ENCODE data around the gene ZBP1. TPM values are rescaled to one million over a fixed set of nuclear protein-coding genes. Genes with fewer than 3 reads are reported as not detected.
"Not testable (repeated sequence)": the region's sequence is repeated elsewhere in the genome, so short reads cannot be mapped to it uniquely, and the experiment has no call there.

ZBP1 gene
- total RNA-seq, 4 donors from 2014 or later, result 0.08 to 1.7 (median 0.23) TPM

- Histone ChIP-seq H3K36me3 (no peaks in the 10 kb centered on the region), H3K9me3 (no peaks in the 10 kb centered on the region), H3K27ac (no peak overlapping the region), H3K4me3 (no peak overlapping the region), H3K27me3 (peaks cover 0 to 18% (median 0%) of the 10 kb centered on the region in 4 donors), H3K4me1 (no peaks in the 10 kb centered on the region)
- intact Hi-C loops (cut with DNase I), result no loop called here
- 73% methylated on average over 7 of the region's 7 CpGs for WGBS, 2 donors
- no peak for DNase-seq
- TF ChIP-seq POLR2A (IDR thresholded peaks at IDR 0.05) (no peak), CTCF (IDR thresholded peaks at IDR 0.05) (no peak)
Measured at GRCh38 chr20:57638173-57638894, 18.1 kb upstream of the ZBP1 start.

GRCh38 chr20:57633945-57634491 lies 13.8 kb upstream of the ZBP1 start:
- DNase-seq, result no peak
- intact Hi-C loops (cut with DNase I), result no loop called here
- WGBS, 2 donors, result 76 to 95% methylated on average over 2 of the region's 2 CpGs
- Histone ChIP-seq H3K27me3 (peaks cover 0 to 25% (median 0%) of the 10 kb centered on the region in 4 donors), H3K27ac (no peak overlapping the region), H3K9me3 (no peaks in the 10 kb centered on the region), H3K4me3 (no peak overlapping the region), H3K36me3 (no peaks in the 10 kb centered on the region), H3K4me1 (peaks cover 0 to under 1% (median 0%) of the 10 kb centered on the region in 3 donors)
- no peak for TF ChIP-seq POLR2A (IDR thresholded peaks at IDR 0.05)
- TF ChIP-seq CTCF (IDR thresholded peaks at IDR 0.05), result no peak

DNA sequence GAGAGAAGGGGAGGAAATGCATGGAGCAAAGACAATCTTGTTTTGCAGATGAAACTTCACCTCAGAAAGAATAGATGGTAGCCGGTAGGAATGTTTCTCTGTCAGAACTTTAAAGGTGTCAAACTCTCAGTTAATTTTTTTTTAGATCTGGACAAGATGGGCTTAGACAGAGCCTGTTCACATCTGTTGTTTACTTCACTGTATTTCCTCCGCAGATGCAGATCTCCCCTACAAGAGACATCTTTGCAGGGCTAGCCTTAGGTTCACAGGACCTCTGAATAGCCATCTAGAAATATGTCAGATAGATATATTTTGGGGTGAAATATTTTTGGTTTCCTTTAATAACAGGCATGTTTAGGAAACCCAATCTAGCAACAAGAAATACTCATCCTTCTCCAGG lies 12.1 kb upstream of the ZBP1 start:
- H3K4me3 ChIP-seq, result no peak overlapping the region
- DNase-seq, result no peak
- TF ChIP-seq POLR2A (IDR thresholded peaks at IDR 0.05) (no peak), CTCF (IDR thresholded peaks at IDR 0.05) (no peak)
- WGBS, 2 donors, result 73 to 83% methylated on average over 2 of the region's 2 CpGs
- intact Hi-C loops (cut with DNase I), result no loop called here
- H3K27ac ChIP-seq, result no peak overlapping the region
- H3K36me3 ChIP-seq, result no peaks in the 10 kb centered on the region
- H3K9me3 ChIP-seq, result no peaks in the 10 kb centered on the region
- H3K4me1 ChIP-seq, result peaks cover 0 to 17% (median 9%) of the 10 kb centered on the region in 3 donors
- H3K27me3 ChIP-seq, result peaks cover 0 to 25% (median 0%) of the 10 kb centered on the region in 4 donors

- WGBS, 2 donors, result 44 to 66% methylated on average over 4 of the region's 4 CpGs
- peaks cover 0 to 25% (median 0%) of the 10 kb centered on the region in 4 donors for H3K27me3 ChIP-seq
- peak overlapping the region in 3 of 4 donors; percentile 14 to 19 (median 17) for H3K4me3 ChIP-seq
- peak overlapping the region in 1 of 4 donors; percentile 79 for H3K27ac ChIP-seq
- no peak for DNase-seq
- TF ChIP-seq POLR2A (IDR thresholded peaks at IDR 0.05) (no peak), CTCF (IDR thresholded peaks at IDR 0.05) (no peak)
- intact Hi-C loops (cut with DNase I), result no loop called here
- H3K36me3 ChIP-seq, result no peaks in the 10 kb centered on the region
- H3K4me1 ChIP-seq, result peaks cover 0 to 19% (median 9%) of the 10 kb centered on the region in 3 donors
- H3K9me3 ChIP-seq, result peaks cover 0 to 1% (median 0%) of the 10 kb centered on the region in 3 donors
Measured at GRCh38 chr20:57630061-57630460, 9.8 kb upstream of the ZBP1 start.

GRCh38 chr20:57629491-57629901 lies 9.3 kb upstream of the ZBP1 start:
- peak overlapping the region in 2 of 4 donors; percentile 79 to 82 for H3K27ac ChIP-seq
- H3K36me3 ChIP-seq; DNase-seq; H3K9me3 ChIP-seq; intact Hi-C loops (cut with DNase I): not testable (repeated sequence)
- peaks cover 0 to 21% (median 0%) of the 10 kb centered on the region in 4 donors for H3K27me3 ChIP-seq
- peaks cover 0 to 19% (median 9%) of the 10 kb centered on the region in 3 donors for H3K4me1 ChIP-seq
- H3K4me3 ChIP-seq, result peak overlapping the region in 3 of 4 donors; percentile 14 to 19 (median 17)
- WGBS, 2 donors, result 67 to 87% methylated on average over 4 to 7 of the region's 9 CpGs

DNA sequence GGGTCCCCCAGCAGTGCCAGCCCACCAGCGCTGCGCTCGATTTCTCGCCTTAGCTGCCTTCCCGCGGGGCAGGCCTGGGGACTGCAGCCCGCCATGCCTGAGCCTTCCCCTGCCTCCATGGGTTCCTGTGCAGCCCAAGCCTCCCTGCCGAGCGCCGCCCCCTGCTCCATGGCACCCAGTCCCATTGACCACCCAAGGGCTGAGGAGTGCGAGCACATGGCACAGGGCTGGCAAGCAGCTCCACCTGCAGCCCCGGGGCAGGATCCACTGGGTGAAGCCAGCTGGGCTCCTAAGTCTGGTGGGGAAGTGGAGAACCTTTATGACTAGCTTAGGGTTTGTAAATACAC lies 8.7 kb upstream of the ZBP1 start:
- Histone ChIP-seq H3K27ac (peak overlapping the region; percentile 14 to 82 (median 61)), H3K27me3 (peaks cover 0 to 15% (median 0%) of the 10 kb centered on the region in 4 donors), H3K4me1 (peaks cover 0 to 19% (median 9%) of the 10 kb centered on the region in 3 donors)
- H3K9me3 ChIP-seq; H3K36me3 ChIP-seq; DNase-seq; H3K4me3 ChIP-seq; intact Hi-C loops (cut with DNase I): not testable (repeated sequence)
- 100% methylated on average over 1 of the region's 12 CpGs; no CpG with 5 or more reads in 1 of the 2 donors for WGBS, 2 donors
